GM21825 (cell line): ENCODE data around the gene FBP1.

Source experiments
- ATAC-seq: cut with Tn5 transposase; IDR thresholded peaks from one replicate; pipeline ENCODE4 v1.9.1; 2021; ENCODE audit warnings: mild to moderate bottlenecking, moderate library complexity; ENCODE audit not compliant: unreplicated experiment

Gene FBP1

DNA sequence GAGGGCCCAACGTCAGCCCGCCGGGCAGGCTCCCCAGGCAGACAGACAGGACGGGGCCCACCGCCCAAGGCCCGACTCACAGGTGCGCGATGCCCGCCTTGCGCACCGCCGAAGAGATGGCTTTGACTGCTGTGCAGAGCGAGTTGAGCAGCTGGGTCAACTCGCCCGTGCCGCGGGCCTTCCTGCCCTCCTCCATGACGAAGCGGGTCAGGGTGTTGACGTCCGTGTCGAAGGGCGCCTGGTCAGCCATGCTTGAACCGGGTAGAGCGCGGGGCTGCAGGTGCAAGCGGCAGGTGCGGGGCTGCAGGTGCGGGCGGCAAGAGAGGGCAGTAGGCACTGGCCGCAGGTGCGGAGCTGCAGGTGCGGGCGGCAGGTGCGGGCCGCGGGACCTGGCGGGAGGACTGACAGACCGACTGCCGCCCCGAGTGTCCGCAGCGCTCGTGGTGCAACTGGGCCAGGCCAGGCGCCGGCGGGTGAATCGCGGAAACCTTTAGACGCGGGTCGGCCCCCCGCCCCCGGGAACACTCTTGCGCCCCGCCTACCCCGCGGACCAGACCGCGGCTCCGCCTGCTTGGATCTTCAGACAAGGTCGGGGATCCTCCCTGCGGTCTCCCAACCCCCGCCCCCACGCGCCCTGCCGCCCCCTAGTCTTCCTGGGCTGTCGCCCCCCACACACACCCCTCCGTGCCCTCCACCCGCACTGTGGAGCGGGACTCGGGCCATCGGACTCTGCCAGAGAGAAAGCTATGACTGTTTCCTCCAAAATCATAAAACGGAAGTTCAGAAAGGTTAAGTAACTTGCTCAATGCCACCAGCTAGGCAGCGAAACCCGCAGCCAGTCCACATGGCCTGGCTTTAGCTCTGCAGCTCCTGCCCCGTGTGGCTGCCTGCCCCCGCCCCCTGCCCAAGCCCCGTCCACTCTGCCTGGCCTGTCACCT is at the start of gene FBP1:
FBP1 (minus strand) TSS at position 458 of the 938 bp plus-strand sequence; CDS start at position 250, 208 bp downstream.
- peak; percentile 54 for ATAC-seq

- ATAC-seq = no peak
These were observed 48.1 kb upstream of the FBP1 start for GRCh38 chr9:94687451-94687850.

GRCh38 chr9:94685359-94685758 is 46.0 kb upstream of the FBP1 start:
- ATAC-seq = no peak

DNA sequence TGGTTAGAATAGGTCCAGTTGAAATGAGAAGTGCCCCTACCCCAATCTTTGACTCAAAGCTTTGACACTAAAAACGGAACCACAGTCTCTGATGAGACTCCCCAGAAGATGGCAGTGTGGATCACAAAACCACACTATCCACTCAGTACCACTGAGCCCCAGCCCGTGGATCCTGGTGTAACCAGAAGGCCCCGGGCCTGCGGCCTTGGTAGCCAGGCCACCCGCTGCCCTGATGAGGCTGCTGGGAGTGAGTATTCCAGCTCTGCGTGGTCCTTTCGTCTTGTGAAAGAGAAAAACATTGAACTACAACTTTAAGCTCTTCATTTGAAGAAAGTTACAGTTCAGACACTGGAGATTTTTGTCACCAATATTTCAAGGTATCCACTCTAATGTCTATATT is 42.2 kb upstream of the FBP1 start:
- no peak for ATAC-seq

DNA sequence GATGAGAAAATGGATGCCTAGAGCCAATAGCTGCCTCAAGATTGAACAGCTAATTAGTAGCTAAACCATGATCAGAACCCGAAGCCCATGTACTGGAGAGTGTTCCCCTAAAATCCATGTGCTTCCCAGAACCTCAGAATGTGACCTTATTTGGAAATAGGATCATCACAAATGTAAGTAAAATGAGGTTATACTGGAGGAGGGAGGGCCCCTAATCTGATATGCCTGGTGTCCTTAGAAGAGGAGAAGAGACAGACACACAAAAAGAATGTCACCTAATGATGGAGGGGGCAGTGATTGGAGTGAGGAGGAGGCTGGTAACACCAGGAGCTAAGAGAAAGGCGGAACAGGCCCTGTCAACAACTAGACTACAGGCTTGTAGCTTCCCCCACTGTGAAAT is 41.3 kb upstream of the FBP1 start:
- no peak for ATAC-seq

DNA sequence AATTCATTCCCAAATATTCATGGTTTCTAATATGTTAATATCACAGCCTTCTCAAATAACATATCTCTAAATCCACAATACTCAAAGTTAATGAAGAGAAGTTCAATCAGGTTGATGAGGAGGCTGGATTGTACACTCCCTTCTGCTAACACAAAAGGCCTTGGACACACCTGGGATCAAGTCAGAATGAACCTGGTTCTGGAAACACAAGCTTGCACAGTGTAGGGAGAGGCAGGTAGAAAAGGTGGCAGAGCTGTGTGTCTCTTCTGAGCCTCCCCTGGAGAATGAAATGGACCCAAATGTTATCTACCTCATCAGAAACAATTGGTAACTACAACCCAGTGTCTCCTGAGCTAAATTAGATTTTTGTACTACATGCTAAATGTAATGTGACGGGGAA is 40.7 kb upstream of the FBP1 start:
- no peak for ATAC-seq

- ATAC-seq = no peak
These were observed 40.3 kb upstream of the FBP1 start for GRCh38 chr9:94679587-94679986.

- ATAC-seq = no peak
These were observed 38.6 kb upstream of the FBP1 start for GRCh38 chr9:94677929-94678328.

DNA sequence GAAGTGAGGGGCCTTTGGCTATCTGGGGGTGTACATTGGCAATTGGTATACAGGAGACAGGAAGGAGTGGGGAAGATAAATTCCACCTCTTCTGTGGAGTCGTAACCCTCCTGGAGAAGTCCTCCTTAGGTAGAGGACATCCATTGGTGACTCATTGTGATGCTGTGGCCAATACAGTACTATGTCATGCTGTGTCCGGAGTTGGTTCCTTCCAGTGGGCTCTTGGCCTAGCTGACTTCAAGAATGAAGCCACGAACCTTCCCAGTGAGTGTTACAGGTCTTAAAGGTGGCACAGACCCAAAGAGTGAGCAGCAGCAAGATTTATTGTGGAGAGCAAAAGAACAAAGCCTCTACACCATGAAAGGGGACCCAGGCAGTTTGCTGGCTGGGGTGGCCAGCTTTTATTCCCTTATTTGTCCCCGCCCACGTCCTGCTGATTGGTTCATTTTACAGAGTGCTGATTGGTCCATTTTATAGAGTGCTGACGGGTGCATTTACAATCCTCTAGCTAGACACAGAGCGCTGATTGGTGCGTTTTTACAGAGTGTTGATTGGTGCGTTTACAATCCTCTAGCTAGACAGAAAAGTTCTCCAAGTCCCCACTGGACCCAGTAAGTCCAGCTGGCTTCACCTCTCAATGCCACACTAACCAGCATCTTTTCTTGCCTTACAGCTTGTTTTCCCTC is 37.3 kb upstream of the FBP1 start:
- no peak for ATAC-seq

DNA sequence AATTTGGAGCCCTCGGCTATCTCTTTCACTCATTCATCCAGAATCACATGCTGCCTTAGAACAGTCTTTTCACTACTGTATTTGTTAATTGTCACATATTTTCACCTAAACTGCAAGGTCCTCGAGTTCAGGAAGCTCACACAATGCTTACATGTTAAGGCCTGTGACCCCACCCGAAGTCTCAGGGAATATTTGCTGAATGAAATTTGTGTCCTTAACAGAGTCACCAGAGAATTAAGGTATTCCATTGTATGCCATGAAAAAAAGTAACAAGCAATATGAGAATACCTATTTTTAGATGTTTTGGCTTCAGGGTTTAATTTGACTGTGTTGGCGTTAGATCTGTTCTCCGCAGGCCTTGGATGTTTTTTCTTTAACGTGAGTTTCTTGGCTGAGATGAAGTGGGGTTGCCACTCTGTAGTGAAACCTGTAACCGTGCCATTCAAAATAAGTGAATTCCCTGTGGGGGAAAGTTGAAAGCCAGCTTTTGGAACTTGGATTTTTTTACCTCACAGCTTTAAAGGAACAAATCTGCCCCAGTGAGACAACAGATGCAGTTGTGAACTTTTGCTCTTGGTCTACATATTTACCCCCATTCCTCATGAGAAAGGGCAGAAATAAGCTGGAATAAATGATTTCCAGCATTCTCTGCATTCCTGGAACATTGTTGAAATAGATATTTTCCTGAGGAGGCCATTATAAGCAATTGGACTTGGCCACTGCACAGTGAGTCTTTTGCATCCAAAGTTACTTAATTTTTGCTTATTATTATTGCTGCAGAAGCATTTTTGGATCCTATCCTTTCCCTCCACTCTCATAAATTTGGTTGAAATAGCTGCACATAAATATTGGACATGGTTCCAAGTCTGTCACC is 35.9 kb upstream of the FBP1 start:
- ATAC-seq = no peak

GRCh38 chr9:94672811-94673487 is 33.6 kb upstream of the FBP1 start:
- ATAC-seq = no peak

GRCh38 chr9:94668928-94669729 is 29.8 kb upstream of the FBP1 start:
- ATAC-seq = peak; percentile 69

- no peak for ATAC-seq
These were observed 29.2 kb upstream of the FBP1 start for GRCh38 chr9:94668418-94668927.

GRCh38 chr9:94666364-94667099 is 27.2 kb upstream of the FBP1 start:
- ATAC-seq = no peak

GRCh38 chr9:94665613-94666012 is 26.3 kb upstream of the FBP1 start:
- ATAC-seq = no peak

DNA sequence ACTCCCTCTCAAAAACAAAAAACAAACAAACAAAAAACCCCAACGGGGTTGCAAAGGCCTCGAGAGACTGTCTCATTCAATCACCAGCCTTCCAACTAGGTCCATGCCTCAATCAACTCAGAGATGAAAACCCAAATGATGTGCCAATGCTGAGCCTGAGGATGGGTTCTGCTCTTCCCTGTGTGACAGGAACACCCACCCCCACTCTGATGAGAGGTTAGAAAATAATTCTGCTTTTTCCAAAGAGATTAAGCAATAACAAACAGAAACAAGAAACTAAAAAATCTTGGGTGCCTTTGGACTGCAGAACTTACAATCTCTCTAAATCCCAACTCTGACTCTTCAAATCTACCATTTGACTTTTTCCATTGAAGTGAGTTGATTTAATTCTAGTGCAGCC is 25.5 kb upstream of the FBP1 start:
- no peak for ATAC-seq

GRCh38 chr9:94663640-94664039 is 24.3 kb upstream of the FBP1 start:
- ATAC-seq = no peak

GRCh38 chr9:94663140-94663539 is 23.8 kb upstream of the FBP1 start:
- ATAC-seq = no peak
